Measurements from ENCODE around the gene PROSER1.
A peak's percentile ranks its signal among the peaks of the same experiment; 100 is the strongest.

PROSER1 gene

DNA sequence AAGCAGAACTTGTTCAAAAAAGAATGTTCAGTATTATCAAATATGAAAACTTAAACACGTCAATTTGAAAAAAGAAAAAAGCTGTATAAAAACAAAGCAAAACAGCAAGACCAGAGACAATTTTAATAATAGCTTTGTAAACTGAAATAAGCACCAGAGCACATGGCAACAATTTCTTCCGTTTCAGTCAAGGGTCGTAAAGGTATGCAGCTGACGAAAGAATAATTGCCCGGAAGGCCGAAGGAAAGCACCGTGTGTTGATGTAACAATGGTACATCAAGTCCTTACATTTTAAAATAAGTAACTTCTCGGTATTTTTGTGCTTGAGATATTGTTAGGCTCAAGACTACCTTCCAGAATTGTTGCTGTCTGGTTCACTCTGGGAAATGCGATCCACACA lies 1.7 kb downstream of the PROSER1 start:
- Histone ChIP-seq H3K27me3 (replicated peaks) (no peaks in the 10 kb centered on the region), H3K4me3 (ENCODE audit: low read depth, low read length) (peak overlapping the region; percentile 93), H3K36me3 (replicated peaks) (no peaks in the 10 kb centered on the region), H3K27ac (no peak overlapping the region)
- TF ChIP-seq, protein P1, sequence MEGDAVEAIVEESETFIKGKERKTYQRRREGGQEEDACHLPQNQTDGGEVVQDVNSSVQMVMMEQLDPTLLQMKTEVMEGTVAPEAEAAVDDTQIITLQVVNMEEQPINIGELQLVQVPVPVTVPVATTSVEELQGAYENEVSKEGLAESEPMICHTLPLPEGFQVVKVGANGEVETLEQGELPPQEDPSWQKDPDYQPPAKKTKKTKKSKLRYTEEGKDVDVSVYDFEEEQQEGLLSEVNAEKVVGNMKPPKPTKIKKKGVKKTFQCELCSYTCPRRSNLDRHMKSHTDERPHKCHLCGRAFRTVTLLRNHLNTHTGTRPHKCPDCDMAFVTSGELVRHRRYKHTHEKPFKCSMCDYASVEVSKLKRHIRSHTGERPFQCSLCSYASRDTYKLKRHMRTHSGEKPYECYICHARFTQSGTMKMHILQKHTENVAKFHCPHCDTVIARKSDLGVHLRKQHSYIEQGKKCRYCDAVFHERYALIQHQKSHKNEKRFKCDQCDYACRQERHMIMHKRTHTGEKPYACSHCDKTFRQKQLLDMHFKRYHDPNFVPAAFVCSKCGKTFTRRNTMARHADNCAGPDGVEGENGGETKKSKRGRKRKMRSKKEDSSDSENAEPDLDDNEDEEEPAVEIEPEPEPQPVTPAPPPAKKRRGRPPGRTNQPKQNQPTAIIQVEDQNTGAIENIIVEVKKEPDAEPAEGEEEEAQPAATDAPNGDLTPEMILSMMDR (IDR thresholded peaks at IDR 0.05; ENCODE audit: low read depth, low read length, missing control alignments), result no peak
- no peak for DNase-seq
- in situ Hi-C loops (cut with HindIII; ENCODE audit: low pct_ligation_motif_present, low sequenced_read_pairs), result no loop called here

DNA sequence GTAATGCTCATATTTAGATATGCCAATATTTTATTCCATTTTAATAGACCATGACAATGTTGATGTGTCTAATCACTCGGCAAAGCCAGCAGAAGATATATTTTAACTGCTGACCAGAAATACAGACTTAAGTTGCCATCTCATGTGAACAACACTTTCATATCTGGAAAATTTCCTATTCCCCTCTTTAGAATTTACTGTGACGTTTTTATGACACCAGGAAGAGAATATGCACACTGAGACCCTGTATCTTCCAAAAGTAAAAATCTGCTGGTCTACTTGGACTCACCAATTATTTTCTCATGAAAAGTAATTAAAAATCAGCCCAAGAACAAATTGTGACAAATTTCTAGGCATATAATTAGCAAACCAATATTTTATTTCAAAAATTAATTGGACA lies 2.1 kb downstream of the PROSER1 start:
- H3K27ac ChIP-seq, result no peak overlapping the region
- H3K36me3 ChIP-seq (replicated peaks), result no peaks in the 10 kb centered on the region
- in situ Hi-C loops (cut with HindIII; ENCODE audit: low pct_ligation_motif_present, low sequenced_read_pairs), result no loop called here

DNA sequence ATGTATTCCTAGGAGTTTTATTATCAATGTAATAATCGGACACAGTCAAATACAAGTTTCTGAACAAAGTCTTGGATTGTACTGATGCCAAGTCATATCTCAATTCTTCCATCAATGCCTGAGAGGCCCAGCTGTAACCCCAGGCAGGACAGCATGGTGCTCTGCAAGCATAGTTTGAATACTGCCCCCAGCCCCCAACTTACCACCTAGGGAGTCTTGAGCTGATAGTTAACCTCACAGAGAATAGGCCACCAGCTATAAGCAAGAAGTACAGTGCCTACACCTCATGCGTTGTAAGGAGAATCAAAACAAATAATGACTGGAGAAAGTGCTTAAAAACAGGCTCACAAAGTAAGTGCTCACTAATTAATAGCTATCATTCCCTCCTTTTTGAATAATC lies 2.7 kb downstream of the PROSER1 start:
- Histone ChIP-seq H3K27ac (no peak overlapping the region), H3K4me3 (ENCODE audit: low read depth, low read length) (peak overlapping the region; percentile 93), H3K36me3 (replicated peaks) (no peaks in the 10 kb centered on the region), H3K27me3 (replicated peaks) (no peaks in the 10 kb centered on the region)
- DNase-seq, result no peak
- TF ChIP-seq, protein P1 (IDR thresholded peaks at IDR 0.05; ENCODE audit: low read depth, low read length, missing control alignments), result no peak
- in situ Hi-C loops (cut with HindIII; ENCODE audit: low pct_ligation_motif_present, low sequenced_read_pairs), result no loop called here

More for the DNA sequence above, 2.1 kb downstream of the PROSER1 start:
- TF ChIP-seq, protein P1 (IDR thresholded peaks at IDR 0.05; ENCODE audit: low read depth, low read length, missing control alignments), result no peak
- H3K27me3 ChIP-seq (replicated peaks), result no peaks in the 10 kb centered on the region
- no peak for DNase-seq
- peak overlapping the region; percentile 93 for H3K4me3 ChIP-seq (ENCODE audit: low read depth, low read length)

DNA sequence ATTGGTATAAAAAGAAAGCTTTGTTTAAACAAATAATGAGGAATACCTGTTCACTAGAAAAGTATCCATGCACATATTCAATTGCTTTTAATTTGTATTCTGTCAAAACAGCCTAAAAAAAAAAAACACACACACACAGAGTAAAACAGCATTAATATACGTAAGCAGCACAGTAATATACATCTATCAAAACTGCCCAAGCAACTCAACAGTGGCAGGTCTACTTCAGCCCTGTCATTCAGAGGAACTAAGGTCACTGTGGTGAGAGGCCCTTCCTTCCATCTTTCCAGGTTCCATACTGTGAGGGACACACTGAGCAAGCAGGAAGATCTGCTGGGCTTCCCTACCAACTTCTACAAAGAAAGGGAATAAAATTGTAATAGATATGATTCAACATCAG lies 3.8 kb downstream of the PROSER1 start:
- Histone ChIP-seq H3K27me3 (replicated peaks) (no peaks in the 10 kb centered on the region), H3K27ac (no peak overlapping the region), H3K36me3 (replicated peaks) (no peaks in the 10 kb centered on the region), H3K4me3 (ENCODE audit: low read depth, low read length) (no peak overlapping the region)
- TF ChIP-seq, protein P1 (IDR thresholded peaks at IDR 0.05; ENCODE audit: low read depth, low read length, missing control alignments), result no peak
- in situ Hi-C loops (cut with HindIII; ENCODE audit: low pct_ligation_motif_present, low sequenced_read_pairs), result no loop called here
- DNase-seq, result no peak

DNA sequence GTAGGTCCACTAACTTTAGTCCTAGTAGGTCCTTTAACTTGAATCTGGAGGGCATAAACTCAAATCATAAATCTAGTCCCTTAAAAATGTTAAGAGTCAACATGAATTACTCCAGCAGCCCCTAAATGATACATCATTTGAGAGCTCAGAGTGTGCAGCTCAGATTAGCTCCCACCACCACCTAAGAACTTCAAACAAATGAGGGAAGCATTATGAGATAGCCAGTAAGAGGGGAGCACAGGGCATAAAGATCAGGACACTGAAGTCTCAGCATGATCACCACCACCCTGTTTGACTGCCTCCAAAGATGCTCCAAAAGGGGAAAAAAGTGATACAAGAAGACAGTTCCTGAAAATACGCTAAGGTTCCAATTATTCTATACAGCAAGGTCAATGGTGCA lies 5.7 kb downstream of the PROSER1 start:
- TF ChIP-seq, protein P1 (IDR thresholded peaks at IDR 0.05; ENCODE audit: low read depth, low read length, missing control alignments), result no peak

DNA sequence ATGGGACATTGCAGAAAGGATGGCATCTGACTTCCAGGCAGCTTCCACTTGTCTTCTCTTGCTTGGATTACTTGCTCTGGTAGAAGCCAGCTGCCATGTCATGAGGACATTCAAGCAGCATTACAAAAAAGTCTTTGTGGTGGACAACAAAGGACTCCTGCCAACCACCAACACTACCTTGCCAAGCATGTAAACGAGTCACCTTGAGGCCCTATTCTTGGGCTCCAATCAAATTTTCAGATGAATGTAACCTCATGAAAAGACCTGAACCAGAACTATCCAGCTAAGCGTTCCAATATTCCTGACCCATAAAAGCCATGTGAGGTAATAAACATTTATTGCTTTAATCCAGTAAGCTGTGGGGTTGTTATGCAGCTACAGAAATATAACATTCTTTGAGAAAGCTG lies 12.5 kb downstream of the PROSER1 start:
- Histone ChIP-seq H3K36me3 (replicated peaks) (peaks cover 32% of the 10 kb centered on the region), H3K27me3 (replicated peaks) (no peaks in the 10 kb centered on the region), H3K27ac (no peak overlapping the region), H3K4me3 (ENCODE audit: low read depth, low read length) (no peak overlapping the region)
- DNase-seq, result no peak
- TF ChIP-seq, protein P1 (IDR thresholded peaks at IDR 0.05; ENCODE audit: low read depth, low read length, missing control alignments), result no peak
- in situ Hi-C loops (cut with HindIII; ENCODE audit: low pct_ligation_motif_present, low sequenced_read_pairs), result no loop called here

More for the DNA sequence above, 5.7 kb downstream of the PROSER1 start:
- in situ Hi-C loops (cut with HindIII; ENCODE audit: low pct_ligation_motif_present, low sequenced_read_pairs), result no loop called here
- Histone ChIP-seq H3K36me3 (replicated peaks) (no peaks in the 10 kb centered on the region), H3K27ac (no peak overlapping the region), H3K27me3 (replicated peaks) (no peaks in the 10 kb centered on the region), H3K4me3 (ENCODE audit: low read depth, low read length) (no peak overlapping the region)
- DNase-seq, result no peak

Measured in brain microvascular endothelial cell (primary cell).